HG03457 (cell line): ENCODE results near the gene SURF2.
"Not testable (repeated sequence)": the region's sequence is repeated elsewhere in the genome, so short reads cannot be mapped to it uniquely, and the experiment has no call there.

ENCODE experiments used
- ATAC-seq: cut with Tn5 transposase; IDR thresholded peaks from one replicate; pipeline ENCODE4 v1.9.1; 2021; ENCODE audit warnings: moderate number of reproducible peaks; ENCODE audit not compliant: unreplicated experiment

The SURF2 gene

DNA sequence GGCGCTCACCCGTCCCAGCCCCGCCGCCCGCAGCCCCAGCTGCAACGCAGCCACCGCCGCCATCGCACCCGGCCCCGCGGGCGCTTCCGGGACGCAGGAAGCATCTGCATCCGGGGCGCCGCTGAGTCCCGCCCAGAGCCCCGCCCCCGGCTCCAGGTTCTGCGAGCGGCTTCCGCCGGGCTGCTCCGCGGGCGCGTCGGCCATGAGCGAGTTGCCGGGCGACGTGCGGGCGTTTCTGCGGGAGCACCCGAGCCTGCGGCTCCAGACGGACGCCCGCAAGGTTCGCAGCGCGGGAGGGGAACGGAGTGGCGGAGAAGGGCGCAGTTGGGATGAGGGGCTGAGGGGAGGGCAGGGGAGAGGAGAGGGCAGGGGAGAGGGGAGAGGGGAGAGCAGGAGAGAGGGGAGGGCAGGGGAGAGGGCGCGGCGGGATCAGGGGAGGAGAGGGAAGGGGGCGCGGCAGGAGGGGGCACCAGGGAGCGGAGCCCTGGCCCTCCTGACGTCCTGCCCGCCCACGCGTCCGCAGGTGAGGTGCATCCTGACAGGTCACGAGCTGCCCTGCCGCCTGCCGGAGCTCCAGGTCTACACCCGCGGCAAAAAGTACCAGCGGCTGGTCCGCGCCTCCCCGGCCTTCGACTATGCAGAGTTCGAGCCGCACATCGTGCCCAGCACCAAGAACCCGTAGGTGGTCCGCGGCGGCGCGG lies at the start of gene SURF2, which contains the start of gene SURF1:
Gene SURF2 (plus strand): TSS at position 160 of the 701 bp plus-strand sequence. CDS start 43 bp downstream, at position 203.
Gene SURF1 (minus strand): TSS at position 97 of the 701 bp plus-strand sequence. CDS start 34 bp downstream, at position 63.
- no peak for ATAC-seq

DNA sequence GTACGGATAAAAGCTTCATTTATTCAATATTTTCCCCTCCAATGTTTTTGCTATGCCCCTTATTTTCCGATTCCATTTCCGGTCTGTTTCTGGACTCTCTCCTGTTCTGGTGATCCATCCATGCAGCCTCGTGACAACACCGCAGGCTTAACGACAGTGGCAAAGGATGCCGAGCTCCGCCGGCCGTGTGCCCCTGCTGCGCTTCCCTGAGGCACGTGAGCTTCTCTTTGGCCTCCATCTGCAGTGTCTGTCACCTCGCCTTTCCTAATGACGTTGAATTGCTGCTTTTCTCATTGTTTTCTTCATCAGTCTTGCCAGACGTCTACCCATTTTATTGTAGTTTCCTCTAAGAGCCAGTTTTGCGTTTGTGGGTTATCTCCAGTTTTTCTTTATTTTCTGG lies 49.0 kb upstream of the SURF2 start:
- ATAC-seq = no peak

DNA sequence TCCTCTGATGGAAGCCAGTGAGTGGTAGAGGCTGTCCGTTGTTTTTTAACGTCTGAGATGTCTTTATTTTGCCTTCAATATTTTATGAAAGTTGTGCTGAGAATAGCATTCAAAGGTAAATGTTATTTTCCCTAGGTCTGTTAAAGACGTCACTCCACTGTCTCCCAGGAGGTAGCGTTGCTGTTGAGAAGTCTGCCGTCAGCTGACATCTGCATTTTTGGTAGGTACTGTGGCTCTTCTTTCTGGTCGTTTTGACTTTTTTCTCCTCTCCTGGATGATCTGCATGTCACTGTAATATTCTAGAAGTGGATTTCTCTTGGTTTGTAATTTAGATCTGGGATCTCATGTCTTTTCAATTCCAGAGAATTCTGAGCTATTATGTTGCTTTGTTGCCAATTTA lies 46.7 kb upstream of the SURF2 start:
- no peak for ATAC-seq

DNA sequence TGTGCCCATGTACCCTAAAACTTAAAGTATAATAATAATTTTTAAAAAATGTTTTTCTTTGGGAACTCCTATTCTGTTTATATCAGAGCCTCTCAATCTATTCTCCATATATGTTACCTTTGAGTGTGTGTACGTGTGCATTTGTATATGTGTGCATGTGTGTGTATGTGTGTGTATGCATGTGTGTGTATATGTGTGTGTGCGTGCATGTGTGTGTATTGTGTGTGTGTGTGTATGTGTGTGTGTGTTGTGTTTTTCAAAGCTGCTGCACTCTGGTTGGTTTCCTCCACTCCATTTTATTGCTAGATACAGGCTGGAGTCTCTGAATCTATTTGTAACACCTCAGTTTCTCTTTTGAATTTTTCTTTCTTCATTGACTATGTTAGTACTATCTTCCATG lies 40.4 kb upstream of the SURF2 start:
- no peak for ATAC-seq

DNA sequence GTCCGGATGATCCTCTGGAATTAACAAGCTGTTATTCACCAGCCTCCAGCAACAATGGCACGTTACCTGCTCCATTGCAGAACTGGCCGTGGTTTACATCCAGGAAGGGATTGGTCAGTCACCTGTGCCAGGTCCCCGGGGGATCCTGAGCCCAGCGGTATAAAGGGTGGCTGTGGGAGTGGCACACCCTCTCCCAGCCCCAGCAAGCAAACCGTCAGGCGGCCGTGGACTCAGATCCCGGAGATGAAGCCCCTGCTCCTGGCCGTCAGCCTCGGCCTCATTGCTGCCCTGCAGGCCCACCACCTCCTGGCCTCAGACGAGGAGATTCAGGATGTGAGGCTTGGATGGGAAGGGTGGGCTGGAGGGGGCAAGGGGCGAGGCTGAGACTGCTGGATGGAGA lies 38.8 kb upstream of the SURF2 start:
- not testable (repeated sequence) for ATAC-seq

DNA sequence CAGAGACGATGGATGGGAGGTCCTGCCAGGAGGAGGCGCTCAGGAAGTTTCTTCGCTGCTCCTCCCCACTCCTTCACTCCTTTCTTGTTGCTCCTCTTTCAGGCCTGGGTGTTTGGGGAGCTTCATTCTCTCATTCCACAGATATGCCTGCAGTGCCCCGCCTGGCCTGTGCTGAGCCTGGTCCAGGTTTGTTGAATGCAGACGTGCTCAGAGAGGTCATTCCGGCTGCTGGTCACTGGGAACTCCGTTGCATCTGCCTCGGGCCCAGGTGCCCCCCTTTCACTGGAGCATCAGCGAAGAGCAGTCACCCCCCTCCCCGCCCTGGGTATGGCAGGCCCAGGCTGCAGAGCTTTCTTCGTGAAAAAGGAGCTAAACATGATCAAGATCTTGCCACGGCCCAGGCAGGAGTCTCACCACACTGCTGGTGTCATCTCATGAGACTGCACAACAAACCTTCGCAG lies 35.9 kb upstream of the SURF2 start:
- no peak for ATAC-seq

DNA sequence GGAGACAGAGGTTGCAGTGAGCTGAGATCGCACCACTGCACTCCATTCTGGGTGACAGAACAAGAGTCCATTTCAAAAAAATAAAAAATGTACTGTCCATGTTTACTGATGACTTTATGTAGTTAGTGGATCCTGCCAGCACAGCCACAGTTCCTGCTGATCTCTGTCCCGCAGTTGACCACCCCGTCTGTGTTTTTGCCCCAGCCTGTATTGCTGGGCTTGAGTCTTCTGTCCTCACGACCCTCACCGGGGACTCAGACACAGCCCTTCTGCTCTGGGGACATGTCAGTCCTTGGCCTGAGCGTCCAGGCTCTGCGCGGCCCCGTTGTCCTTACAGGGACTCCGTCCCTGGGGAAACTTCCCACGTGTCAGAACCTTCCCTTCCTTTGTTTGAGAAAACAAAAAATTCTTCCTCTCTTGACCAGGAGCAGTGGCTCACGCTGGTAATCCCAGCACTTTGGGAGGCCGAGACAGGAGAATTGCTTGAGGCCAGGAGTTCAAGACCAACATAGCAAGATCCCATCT lies 34.9 kb upstream of the SURF2 start:
- ATAC-seq = no peak

DNA sequence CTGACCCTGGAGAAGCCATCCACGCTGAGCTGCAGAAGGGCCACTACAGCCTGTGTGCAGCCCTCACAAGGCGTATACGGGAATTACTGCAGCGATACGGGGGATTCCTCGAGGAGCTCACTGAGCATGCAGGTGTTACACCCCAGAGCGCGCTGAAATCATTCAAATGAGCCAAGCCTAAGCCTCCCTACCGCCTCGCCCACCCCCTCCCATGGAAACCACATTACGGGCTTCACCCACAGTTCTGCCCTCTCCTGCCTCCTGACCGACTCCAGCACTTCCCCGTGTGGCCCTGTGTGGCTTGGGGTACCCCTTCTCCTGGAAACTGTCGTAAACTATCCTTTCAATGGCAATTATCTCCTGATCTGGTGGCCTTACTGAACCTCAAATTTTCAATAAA lies 33.6 kb upstream of the SURF2 start:
- no peak for ATAC-seq

DNA sequence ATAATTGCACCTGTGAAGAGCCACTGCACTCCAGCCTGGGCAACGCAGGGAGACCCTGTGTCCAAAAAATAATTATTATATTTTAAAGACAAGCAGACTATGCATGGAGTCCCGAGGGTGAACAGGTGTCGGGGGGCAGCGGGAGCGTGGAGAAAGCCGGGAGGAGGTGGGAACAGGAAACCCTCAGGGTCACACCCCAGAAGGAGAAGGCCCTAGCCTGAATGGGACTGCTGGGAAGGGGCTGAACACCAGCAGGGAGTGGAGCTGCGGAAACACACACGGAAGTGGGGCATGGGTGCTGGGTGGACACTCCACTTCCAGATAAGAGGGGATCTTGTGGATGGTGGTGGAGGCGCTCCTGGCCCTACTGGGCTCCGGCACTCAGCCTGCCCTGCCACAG lies 33.1 kb upstream of the SURF2 start:
- no peak for ATAC-seq

DNA sequence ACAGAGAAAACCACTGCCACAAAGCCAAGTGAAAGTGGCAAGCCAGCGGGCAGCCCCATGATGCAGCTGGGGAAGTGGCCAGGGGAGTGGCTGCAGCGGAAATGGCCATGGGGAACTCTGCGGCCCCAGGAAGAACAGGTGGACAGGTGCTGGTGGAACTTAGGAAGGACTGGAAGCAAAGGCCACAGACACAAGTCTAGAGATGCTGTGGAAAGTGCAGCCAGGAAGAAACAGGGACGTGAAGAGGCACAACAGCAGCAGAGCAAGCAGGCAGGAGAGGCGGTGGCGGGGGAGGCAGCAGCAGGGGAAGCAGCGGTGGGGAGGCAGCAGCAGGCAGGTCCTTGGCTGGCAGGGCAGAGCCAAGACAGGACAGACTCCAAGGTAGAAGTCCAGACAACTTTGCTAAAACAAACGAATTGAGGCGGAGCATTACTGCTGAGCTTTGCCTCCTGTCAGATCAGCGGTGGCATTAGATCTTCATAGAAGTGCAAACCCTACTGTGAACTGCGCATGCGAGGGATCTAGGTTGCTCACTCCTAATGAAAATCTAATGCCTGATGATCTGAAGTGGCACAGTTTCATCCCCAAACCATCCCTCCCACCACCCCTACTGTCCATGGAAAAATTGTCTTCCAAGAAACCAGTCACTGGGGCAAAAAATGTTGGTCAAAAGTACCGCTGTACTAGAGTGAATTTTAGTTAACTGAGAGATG lies 32.2 kb upstream of the SURF2 start:
- ATAC-seq = no peak

DNA sequence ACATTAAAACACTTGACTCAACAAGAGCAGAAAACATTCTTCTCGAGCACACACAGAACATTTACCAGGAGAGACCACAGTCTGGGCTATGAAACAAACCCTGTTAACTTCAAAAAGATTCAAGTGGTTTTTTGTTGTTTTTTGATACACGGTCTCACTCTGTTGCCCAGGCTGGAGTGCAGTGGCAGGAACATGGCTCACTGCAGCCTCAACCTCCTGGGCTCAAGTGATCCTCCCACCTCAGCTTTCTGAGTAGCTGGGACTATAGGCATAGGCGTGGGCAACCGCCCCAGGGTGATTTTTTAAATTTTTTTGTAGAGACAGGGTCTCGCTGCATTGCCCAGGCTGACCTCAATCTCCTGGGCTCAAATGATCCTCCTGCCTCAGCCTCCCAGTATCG lies 29.3 kb upstream of the SURF2 start:
- ATAC-seq = not testable (repeated sequence)

DNA sequence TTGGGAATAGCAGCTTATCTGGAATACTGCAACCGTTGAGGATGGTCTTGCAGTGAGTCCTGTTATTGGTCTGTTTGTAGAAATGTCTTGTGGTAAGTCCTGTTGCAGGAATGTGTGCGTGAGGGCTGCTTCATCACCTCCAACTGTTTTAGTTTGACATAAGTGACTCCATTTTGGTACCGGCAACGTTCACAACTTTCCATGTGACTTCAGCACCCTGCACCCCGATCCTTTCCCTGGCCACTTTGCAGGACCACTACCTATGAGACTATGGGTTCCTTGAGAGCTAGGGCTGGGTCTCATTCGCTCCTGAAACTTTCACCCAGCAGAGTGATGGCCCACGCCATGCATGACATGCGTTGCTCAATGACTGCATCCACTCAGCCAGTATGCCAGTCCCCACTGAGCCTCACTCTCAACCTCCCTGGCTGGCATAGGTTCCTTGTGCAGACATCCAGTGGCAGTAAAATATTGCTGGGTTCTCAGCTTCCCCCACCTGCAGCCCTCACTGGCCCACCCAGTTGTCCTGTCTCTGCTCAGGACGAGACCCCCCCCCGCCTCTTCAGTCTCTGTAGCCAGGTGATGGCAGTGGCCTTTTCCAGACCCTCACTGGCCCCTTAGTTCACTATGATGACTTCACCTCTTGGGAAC lies 28.4 kb upstream of the SURF2 start:
- ATAC-seq = no peak

DNA sequence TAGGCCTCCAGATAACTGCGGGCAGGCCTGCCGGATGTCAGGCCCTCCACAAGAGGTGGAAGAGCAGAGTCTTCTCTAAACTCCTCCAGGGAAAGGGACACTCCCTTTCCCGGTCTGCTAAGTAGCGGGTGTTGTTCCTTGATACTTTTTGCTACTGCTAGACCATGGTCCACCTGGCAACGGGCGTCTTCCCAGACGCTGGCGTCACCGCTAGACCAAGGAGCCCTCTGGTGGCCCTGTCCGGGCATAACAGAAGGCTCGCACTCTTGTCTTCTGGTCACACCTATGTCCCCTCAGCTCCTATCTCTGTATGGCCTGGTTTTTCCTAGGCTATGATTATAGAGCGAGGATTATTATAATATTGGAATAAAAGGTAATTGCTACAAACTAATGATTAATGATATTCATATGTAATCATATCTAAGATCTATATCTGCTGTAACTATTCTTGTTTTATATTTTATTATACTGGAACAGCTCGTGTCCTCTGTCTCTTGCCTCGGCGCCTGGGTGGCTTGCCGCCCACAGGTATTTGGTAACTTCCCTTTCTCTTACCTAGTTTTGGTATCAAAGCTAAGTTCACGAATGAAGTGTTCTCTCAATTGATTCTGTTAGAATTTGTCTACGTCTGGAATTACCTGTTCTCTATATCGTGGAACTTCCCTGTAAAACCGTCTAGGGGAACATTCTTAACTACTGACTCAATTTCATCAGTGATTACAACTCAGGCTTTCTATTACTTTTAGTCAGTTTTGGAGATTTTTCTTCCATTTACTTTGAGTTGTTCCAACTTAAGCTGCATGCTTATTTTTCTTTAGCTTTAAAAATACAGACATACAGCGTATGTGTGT lies 26.8 kb upstream of the SURF2 start:
- not testable (repeated sequence) for ATAC-seq

DNA sequence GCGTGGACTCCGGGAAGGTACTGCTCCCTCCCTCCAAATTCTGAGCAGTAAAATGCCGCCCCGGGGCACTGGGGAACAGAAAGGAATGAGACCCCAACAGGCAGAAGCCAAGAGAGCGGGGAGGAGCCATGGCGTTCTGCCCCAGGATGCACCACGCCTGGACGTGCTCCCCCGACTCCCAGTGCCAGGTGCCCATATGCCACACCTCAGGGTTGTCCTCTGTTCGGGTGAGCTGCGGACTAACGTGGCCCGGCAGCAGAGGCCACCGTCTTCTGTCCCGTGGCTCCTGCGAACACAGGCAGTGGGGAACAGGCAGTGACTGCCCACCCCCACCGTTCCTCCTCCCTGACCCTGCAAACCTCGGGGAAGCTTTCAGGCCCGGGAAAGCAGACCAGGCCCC lies 25.1 kb upstream of the SURF2 start:
- no peak for ATAC-seq

DNA sequence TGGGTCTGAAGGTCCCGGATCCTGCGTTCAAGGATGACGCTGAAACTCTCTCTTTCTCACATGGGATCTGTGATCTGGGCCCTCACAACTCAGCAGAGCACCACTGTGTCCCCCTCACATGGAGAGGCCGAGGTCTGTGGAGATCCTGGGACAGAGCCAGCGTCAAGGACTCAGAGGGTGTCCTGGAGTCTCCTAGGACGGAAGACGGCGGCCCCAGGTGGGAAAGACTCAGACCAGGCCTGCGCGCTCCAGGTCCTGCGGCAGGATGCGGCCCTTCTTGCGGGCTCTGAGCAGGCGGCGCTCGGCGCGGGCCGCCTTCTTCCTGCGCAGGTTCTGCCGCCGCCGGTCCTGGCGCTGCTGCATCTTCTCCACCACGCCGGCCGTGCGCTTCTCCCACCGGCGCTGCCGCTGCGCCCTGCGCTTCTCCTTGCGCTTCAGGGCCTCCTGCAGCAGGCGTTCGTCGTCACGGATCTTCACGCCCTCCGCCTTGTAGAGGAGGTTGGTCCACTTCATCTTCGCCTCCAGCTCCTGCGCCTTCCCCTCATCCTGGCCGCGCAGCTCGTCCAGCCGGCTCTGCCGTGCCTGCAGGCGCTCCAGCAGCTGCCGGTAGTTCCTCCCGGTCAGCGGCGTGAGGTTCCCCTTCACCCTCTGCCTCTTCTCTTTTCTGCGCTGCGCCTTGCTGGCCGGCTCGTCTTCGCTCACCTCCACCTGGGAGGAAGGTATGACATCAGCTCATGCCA lies 24.5 kb upstream of the SURF2 start:
- ATAC-seq = no peak

DNA sequence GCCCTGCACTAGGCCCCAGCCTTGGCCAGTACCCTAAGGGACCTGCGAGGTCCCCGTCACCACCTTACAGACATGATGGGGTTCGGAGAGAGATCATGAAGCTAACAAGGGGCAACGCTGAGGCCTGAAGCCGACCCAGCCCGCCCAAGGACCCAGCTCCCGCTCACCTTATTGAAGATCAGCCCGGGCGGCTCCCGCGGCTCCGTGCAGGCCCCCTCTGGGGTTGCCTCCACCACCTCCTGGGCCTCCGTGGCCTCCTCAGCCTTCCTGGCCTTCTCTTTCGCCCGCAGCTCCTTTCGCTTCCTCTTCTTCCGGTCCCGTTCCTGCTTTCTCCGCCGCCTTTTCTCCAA lies 24.0 kb upstream of the SURF2 start:
- ATAC-seq = no peak

DNA sequence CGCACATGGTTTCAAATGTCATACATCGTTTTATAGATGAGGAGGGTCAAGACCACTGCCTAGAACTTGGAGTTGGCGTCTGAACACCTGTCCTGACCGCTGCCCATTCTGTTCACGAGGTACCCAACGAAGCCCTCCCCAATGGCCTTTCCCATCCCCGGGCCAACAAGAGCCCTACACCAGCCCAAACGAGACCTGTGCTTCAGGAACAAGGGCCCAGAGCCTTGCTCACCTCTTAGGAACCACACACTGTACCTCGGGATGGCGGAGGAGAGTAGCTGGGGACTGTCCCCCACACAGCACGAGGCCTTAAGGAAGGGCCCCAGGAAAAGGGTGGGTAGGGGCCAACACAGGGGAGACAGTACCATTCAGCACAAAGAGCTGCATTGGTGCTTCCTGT lies 23.3 kb upstream of the SURF2 start:
- ATAC-seq = no peak

DNA sequence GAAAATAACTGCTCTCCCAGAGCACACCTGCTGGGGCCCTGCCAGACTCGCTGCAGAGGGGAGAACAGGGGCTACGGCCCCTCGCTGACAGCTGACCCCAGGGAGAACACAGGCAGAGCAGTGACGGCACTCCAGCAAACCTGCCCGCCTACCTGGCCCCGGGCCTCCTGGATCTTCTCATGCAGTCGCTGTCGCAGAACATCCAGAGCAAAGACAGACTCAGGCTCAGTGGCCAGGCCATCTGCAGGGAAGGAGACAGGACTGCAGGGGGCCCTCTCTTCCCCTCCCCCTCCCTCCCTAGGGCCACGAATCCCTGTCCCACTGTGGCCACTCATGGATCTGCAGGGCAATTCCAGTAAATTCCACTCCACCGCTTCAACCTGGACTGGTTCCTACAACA lies 22.8 kb upstream of the SURF2 start:
- no peak for ATAC-seq

DNA sequence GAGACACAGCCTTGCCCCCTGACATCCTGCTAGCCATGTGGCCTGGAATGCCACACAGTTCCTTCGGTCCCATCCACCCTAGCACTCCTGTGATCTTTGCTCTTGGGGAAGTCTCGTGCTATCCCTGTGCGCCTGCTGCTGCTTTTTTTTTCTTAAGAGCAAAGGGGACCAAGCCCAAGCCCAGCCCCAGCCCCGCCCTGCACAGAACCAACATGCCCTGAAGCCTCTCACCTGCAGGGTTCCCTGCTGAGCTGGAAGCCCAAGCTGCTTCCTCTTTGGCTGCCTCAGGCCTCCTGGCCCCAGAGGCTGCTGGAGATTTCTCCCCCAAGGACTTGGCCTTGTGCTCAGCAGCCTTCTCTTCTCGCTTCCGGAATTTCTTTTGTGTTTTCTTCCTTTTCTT lies 22.2 kb upstream of the SURF2 start:
- ATAC-seq = no peak

DNA sequence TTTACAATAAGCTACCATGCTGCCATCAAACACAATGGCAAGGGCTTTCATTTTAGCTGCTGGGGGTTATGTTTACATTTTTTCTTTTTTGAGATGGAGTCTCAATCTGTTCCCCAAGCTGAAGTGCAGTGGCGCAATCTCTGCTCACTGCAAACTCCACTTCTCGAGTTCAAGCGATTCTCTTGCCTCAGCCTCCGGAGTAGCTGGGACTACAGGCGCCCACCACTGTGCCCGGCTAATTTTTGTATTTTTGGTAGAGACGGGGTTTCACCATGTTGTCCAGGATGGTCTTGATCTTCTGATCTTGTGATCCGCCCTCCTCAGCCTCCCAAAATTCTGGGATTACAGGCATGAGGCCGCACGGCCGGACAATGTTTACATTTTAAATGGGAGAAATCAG lies 21.5 kb upstream of the SURF2 start:
- ATAC-seq = not testable (repeated sequence)
